Transverse colon (tissue), 4 donors: ENCODE data around the gene CYP27A1.

Source experiments
- POLR2A ChIP-seq: fragments of 450-650 bp; IDR thresholded peaks from one replicate; pipeline ENCODE4 v1.6.1; 2016; ENCODE audit warnings: antibody characterized with exemption, mild to moderate bottlenecking, moderate library complexity
- POLR2AphosphoS5 ChIP-seq, 3 donors: sonication (generic); formaldehyde crosslinking; IDR thresholded peaks; one replicate each; pipeline ENCODE4 v1.6.1; 2016; ENCODE audit warnings: antibody characterized with exemption in 3 of 3
- TF ChIP-seq, protein P1 (sequence below), 5 experiments: fragments of 200-600 bp in 3 of 5; fragments of 450-650 bp in 2 of 5; sonication (generic) in 3 of 5; IDR thresholded peaks; 1 replicate in 2 of 5; 2 replicates in 3 of 5; pipeline ENCODE4 v1.5.1; 2016 to 2017; ENCODE audit warnings: antibody characterized with exemption in 5 of 5, inconsistent platforms in 3 of 5, mild to moderate bottlenecking in 2 of 5, moderate library complexity in 1 of 5

DNA sequence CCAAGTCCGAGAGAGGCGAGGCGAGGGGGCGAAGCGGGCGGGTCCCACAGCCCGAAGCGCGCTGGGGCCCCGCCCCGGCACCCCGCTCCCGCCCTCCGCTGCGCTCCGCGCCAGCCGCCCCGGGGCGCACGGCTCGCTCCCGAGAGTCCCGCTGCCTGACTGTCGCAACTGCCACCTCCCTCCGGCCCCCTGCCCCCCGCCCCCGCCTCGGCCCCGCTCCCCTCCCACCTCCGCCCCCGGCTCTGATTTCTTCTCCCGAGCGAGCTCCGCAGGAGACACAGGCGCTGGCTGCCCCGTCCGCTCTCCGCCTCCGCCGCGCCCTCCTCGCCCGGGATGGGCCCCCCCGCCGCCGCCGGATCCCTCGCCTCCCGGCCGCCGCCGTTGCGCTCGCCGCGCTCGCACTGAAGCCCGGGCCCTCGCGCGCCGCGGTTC is 77.6 kb downstream of the CYP27A1 start, which contains the start of gene WNT6:
- no peak for TF ChIP-seq POLR2A
- TF ChIP-seq, protein P1, sequence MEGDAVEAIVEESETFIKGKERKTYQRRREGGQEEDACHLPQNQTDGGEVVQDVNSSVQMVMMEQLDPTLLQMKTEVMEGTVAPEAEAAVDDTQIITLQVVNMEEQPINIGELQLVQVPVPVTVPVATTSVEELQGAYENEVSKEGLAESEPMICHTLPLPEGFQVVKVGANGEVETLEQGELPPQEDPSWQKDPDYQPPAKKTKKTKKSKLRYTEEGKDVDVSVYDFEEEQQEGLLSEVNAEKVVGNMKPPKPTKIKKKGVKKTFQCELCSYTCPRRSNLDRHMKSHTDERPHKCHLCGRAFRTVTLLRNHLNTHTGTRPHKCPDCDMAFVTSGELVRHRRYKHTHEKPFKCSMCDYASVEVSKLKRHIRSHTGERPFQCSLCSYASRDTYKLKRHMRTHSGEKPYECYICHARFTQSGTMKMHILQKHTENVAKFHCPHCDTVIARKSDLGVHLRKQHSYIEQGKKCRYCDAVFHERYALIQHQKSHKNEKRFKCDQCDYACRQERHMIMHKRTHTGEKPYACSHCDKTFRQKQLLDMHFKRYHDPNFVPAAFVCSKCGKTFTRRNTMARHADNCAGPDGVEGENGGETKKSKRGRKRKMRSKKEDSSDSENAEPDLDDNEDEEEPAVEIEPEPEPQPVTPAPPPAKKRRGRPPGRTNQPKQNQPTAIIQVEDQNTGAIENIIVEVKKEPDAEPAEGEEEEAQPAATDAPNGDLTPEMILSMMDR (IDR thresholded peaks at IDR 0.05), result no peak
- no peak for TF ChIP-seq POLR2AphosphoS5 (IDR thresholded peaks at IDR 0.05)
